ENCODE data around the gene TMEM59L. TPM values are rescaled to one million over a fixed set of nuclear protein-coding genes. Genes with fewer than 3 reads are reported as not detected.

TMEM59L gene
- polyA plus RNA-seq, 1 of the 3 experiments (the other 2 are of a cell fraction): 9.6 TPM

DNA sequence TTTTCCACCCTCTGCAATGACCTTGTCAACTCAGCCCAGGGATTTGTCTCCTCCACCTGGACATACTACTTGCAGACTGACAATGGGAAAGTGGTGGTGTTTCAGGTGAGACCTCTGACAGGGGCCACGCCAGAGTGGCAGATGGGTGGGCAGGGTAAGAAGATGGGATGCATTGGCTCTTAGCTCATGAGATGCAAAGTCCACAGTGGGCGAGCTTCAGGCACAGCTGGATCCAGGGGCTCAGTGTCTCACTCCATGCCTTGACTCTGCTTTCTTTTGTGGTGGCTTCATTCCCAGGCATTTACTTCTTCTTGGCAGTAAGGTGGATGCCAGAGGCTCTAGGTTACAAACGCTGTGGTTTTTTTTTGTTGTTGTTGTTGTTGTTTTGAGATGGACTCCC lies 3.4 kb downstream of the TMEM59L start:
- DNase-seq: no peak
- Histone ChIP-seq H3K27ac (ENCODE audit: low read depth in 2 of 2, low read length in 1 of 2) (no peak overlapping the region), H4K20me1 (ENCODE audit: insufficient read depth) (no peaks in the 10 kb centered on the region), H3K4me1 (ENCODE audit: control insufficient read depth in 1 of 2, insufficient read depth in 2 of 2, low read depth in 1 of 2, low read length in 1 of 2) (peaks cover 12 to 17% of the 10 kb centered on the region in 2 experiments; a peak in 2 of 4 replicates), H3K9me2 (no peaks in the 10 kb centered on the region), H3K9me3 (no peaks in the 10 kb centered on the region), H3K4me3 (ENCODE audit: low read depth in 2 of 2, low read length in 1 of 2) (no peak overlapping the region), H3K36me3 (replicated peaks in 1 of 2; ENCODE audit: control insufficient read depth in 1 of 2, insufficient read depth in 2 of 2, low read length in 1 of 2) (no peaks in the 10 kb centered on the region), H3K79me2 (ENCODE audit: insufficient read depth) (no peaks in the 10 kb centered on the region), H3K9ac (no peak overlapping the region), H2AFZ (ENCODE audit: low read depth) (no peak overlapping the region), H3K27me3 (ENCODE audit: insufficient read depth) (peaks cover 14% of the 10 kb centered on the region), H3K4me2 (no peak overlapping the region), H3F3A (replicated peaks; ENCODE audit: insufficient read depth) (peaks cover 5% of the 10 kb centered on the region)
- CTCF ChIA-PET: no interaction called here
- TF ChIP-seq EZH2phosphoT487 (IDR thresholded peaks at IDR 0.05; ENCODE audit: borderline replicate concordance, low read depth): no peak
- TF ChIP-seq CHD2 (IDR thresholded peaks at IDR 0.05; ENCODE audit: low read length, partially characterized antibody): no peak
- TF ChIP-seq MEF2A (IDR thresholded peaks at IDR 0.05; ENCODE audit: borderline replicate concordance, low read depth): no peak
- TF ChIP-seq NFIC (IDR thresholded peaks at IDR 0.05; ENCODE audit: borderline replicate concordance): no peak
- TF ChIP-seq GATA2 (CRISPR knock-in tag; IDR thresholded peaks at IDR 0.05): no peak
- no peak for TF ChIP-seq FOXM1 (IDR thresholded peaks at IDR 0.05; ENCODE audit: low read depth)
- TF ChIP-seq FOSL2 (IDR thresholded peaks at IDR 0.05; ENCODE audit: borderline replicate concordance, low read depth): no peak
- no peak for TF ChIP-seq TAF1 (IDR thresholded peaks at IDR 0.05; ENCODE audit: borderline replicate concordance, low read depth, low read length)
- no peak for TF ChIP-seq RFX5 (IDR thresholded peaks at IDR 0.05; ENCODE audit: low read length)
- no peak for TF ChIP-seq RAD21 (IDR thresholded peaks at IDR 0.05; ENCODE audit: low read length)
- POLR2A ChIA-PET: no interaction called here
- 77% methylated on average over 3 of the region's 3 CpGs for WGBS (ENCODE audit: low lambda C conversion rate)

DNA sequence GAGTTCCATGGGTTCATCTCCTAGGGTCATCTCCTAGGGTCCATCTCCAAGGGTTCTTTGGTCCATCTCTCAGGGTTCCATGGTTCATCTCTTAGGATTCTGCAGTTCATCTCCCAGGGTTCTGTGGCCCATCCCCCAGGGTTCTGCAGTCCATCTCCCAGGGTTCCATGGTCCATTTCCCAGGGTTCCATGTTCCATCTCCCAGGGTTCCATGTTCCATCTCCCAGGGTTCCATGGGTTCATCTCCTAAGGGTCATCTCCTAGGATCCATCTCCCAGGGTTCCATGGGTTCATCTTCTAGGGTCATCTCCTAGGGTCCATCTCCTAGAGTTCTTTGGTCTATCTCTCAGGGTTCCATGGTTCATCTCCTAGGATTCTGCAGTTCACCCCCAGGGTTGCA lies 4.9 kb downstream of the TMEM59L start:
- POLR2A ChIA-PET: no interaction called here
- Histone ChIP-seq H3K4me3 (ENCODE audit: low read depth in 2 of 2, low read length in 1 of 2) (no peak overlapping the region), H3K27ac (ENCODE audit: low read depth in 2 of 2, low read length in 1 of 2) (no peak overlapping the region), H3F3A (replicated peaks; ENCODE audit: insufficient read depth) (peaks cover 5% of the 10 kb centered on the region), H3K9me3 (no peaks in the 10 kb centered on the region), H3K4me2 (no peak overlapping the region), H4K20me1 (ENCODE audit: insufficient read depth) (no peaks in the 10 kb centered on the region), H3K36me3 (replicated peaks in 1 of 2; ENCODE audit: control insufficient read depth in 1 of 2, insufficient read depth in 2 of 2, low read length in 1 of 2) (no peaks in the 10 kb centered on the region), H2AFZ (ENCODE audit: low read depth) (no peak overlapping the region), H3K9ac (no peak overlapping the region), H3K4me1 (ENCODE audit: control insufficient read depth in 1 of 2, insufficient read depth in 2 of 2, low read depth in 1 of 2, low read length in 1 of 2) (peaks cover 0 to 4% of the 10 kb centered on the region in 2 experiments; a peak in 1 of 4 replicates), H3K27me3 (ENCODE audit: insufficient read depth) (peaks cover under 1% of the 10 kb centered on the region; the same call in 1 of the 2 replicates), H3K9me2 (no peaks in the 10 kb centered on the region), H3K79me2 (ENCODE audit: insufficient read depth) (no peaks in the 10 kb centered on the region)
- DNase-seq: no peak
- CTCF ChIA-PET: no interaction called here
- no peak for TF ChIP-seq YY1 (IDR thresholded peaks at IDR 0.05; ENCODE audit: low read depth)
- TF ChIP-seq MEF2A (IDR thresholded peaks at IDR 0.05; ENCODE audit: borderline replicate concordance, low read depth): no peak
- TF ChIP-seq EZH2phosphoT487 (IDR thresholded peaks at IDR 0.05; ENCODE audit: borderline replicate concordance, low read depth): no peak
- TF ChIP-seq, protein P1, sequence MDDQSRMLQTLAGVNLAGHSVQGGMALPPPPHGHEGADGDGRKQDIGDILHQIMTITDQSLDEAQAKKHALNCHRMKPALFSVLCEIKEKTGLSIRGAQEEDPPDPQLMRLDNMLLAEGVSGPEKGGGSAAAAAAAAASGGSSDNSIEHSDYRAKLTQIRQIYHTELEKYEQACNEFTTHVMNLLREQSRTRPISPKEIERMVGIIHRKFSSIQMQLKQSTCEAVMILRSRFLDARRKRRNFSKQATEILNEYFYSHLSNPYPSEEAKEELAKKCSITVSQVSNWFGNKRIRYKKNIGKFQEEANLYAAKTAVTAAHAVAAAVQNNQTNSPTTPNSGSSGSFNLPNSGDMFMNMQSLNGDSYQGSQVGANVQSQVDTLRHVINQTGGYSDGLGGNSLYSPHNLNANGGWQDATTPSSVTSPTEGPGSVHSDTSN (IDR thresholded peaks at IDR 0.05): no peak
- TF ChIP-seq NRF1 (IDR thresholded peaks at IDR 0.05; ENCODE audit: low read depth, low read length): no peak
- TF ChIP-seq, protein P2, sequence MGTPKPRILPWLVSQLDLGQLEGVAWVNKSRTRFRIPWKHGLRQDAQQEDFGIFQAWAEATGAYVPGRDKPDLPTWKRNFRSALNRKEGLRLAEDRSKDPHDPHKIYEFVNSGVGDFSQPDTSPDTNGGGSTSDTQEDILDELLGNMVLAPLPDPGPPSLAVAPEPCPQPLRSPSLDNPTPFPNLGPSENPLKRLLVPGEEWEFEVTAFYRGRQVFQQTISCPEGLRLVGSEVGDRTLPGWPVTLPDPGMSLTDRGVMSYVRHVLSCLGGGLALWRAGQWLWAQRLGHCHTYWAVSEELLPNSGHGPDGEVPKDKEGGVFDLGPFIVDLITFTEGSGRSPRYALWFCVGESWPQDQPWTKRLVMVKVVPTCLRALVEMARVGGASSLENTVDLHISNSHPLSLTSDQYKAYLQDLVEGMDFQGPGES (IDR thresholded peaks at IDR 0.05; ENCODE audit: low read depth, low read length): no peak
- no peak for TF ChIP-seq CHD2 (IDR thresholded peaks at IDR 0.05; ENCODE audit: low read length, partially characterized antibody)
- no peak for TF ChIP-seq RAD21 (IDR thresholded peaks at IDR 0.05; ENCODE audit: low read length)

Measured in SK-N-SH (cell line).